SK-N-SH treated with all-trans-retinoic acid at 6 μM for 48 hours (cell line): ENCODE data around the gene GGA2.

Experiments
- ATAC-seq: fragments of 200-7000 bp; cut with Tn5 transposase; 3 replicates; pipeline ENCODE4 v1.9.1; 2020; ENCODE audit warnings: mild to moderate bottlenecking, moderate library complexity
- ARNTL ChIP-seq: fragments of 450-650 bp; formaldehyde crosslinking; IDR thresholded peaks from 2 replicates; pipeline ENCODE4 v1.5.0; 2020; ENCODE audit warnings: low read depth, mild to moderate bottlenecking, moderate library complexity, borderline replicate concordance
- CSDC2 ChIP-seq: fragments of 250-450 bp; sonication (Bioruptor Pico); IDR thresholded peaks from 2 replicates; pipeline ENCODE4 v1.5.0; 2020; ENCODE audit warnings: mild to moderate bottlenecking, moderate library complexity
- CSRNP3 ChIP-seq: fragments of 250-450 bp; sonication (Bioruptor Pico); IDR thresholded peaks from 2 replicates; pipeline ENCODE4 v1.5.1; 2021; ENCODE audit warnings: mild to moderate bottlenecking, moderate library complexity
- ESRRG ChIP-seq: fragments of 250-450 bp; sonication (Bioruptor Pico); IDR thresholded peaks from 2 replicates; pipeline ENCODE4 v1.6.1; 2021; ENCODE audit warnings: mild to moderate bottlenecking
- PATZ1 ChIP-seq: fragments of 250-450 bp; sonication (Bioruptor Pico); IDR thresholded peaks from 2 replicates; pipeline ENCODE4 v1.8.0; 2020; ENCODE audit warnings: mild to moderate bottlenecking, moderate library complexity, borderline replicate concordance
- TSHZ2 ChIP-seq: fragments of 250-450 bp; sonication (Bioruptor Pico); IDR thresholded peaks from 2 replicates; pipeline ENCODE4 v1.5.0; 2020; ENCODE audit warnings: mild to moderate bottlenecking, moderate library complexity
- ZC3H10 ChIP-seq: fragments of 250-450 bp; sonication (Bioruptor Pico); IDR thresholded peaks from 2 replicates; pipeline ENCODE4 v1.5.1; 2021; ENCODE audit warnings: mild to moderate bottlenecking, moderate library complexity
- ZFP30 ChIP-seq: fragments of 450-650 bp; formaldehyde crosslinking; IDR thresholded peaks from 2 replicates; pipeline ENCODE4 v1.5.0; 2022; ENCODE audit warnings: mild to moderate bottlenecking, moderate library complexity
- ZNF70 ChIP-seq: fragments of 450-650 bp; formaldehyde crosslinking; IDR thresholded peaks from 2 replicates; pipeline ENCODE4 v1.5.0; 2020; ENCODE audit warnings: mild to moderate bottlenecking, moderate library complexity

Gene GGA2

GRCh38 chr16:23414731-23415130 is 95.6 kb downstream of the GGA2 start:
- no peak for TF ChIP-seq ARNTL (CRISPR knock-in tag)
- no peak for TF ChIP-seq CSDC2 (CRISPR knock-in tag)
- TF ChIP-seq TSHZ2 (CRISPR knock-in tag): no peak
- no peak for TF ChIP-seq ESRRG (CRISPR knock-in tag)
- TF ChIP-seq ZC3H10 (CRISPR knock-in tag): no peak
- TF ChIP-seq ZNF70 (CRISPR knock-in tag): no peak
- TF ChIP-seq CSRNP3 (CRISPR knock-in tag): no peak
- no peak for TF ChIP-seq PATZ1 (CRISPR knock-in tag)
- TF ChIP-seq ZFP30 (CRISPR knock-in tag): no peak
- TF ChIP-seq, all 23 proteins: peak for 0
- no peak for ATAC-seq
